K562 (cell line): ENCODE measurements around the gene TMOD2. TPM values are rescaled to one million over a fixed set of nuclear protein-coding genes. Genes with fewer than 3 reads are reported as not detected.

Experiments used
- ATAC-seq: fragments of 200-7000 bp; cut with Tn5 transposase; 3 replicates; pipeline ENCODE4 v1.9.1; 2020; ENCODE audit warnings: moderate library complexity
- BruUV-seq: library from RNA; stranded (reverse); fragments of 400-500 nt; replicated peaks from 2 replicates; lab custom pipeline; 2021; lab: Mats Ljungman, UMichigan
- CTCF ChIA-PET: fragments of 300-600 bp; formaldehyde crosslinking; extraction: SDS; loops from one replicate; lab custom pipeline; 2021; ENCODE audit warnings: low intra/inter-chr PET ratio; lab: Yijun Ruan, JAX
- POLR2A ChIA-PET: fragments of 300-600, 350-650 bp; sonication (Branson Sonifier 250); formaldehyde crosslinking; extraction: SDS; loops from one replicate; lab custom pipeline; 2021; ENCODE audit warnings: antibody characterized with exemption, inconsistent platforms; lab: Yijun Ruan, JAX
- DNase-seq, 4 experiments: peaks; one replicate each; pipeline versions ENCODE4 v3.0.0 to v3.0.0-alpha.2; 2011 to 2018; ENCODE audit warnings: low spot score in 3 of 4, mixed read lengths in 3 of 4; ENCODE audit errors: extremely low read depth in 1 of 4
- FAIRE-seq: peaks from 2 replicates; lab custom pipeline; 2011; peaks lifted over from hg19 to GRCh38; lab: Jason Lieb, UNC
- H2AFZ ChIP-seq: 2 replicates; pipeline ENCODE4 v1.6.0; 2011; ENCODE audit warnings: low read depth, low read length, control low read depth, inconsistent platforms
- H3K27ac ChIP-seq: fragments of 200-600 bp; 3 replicates; pipeline ENCODE4 v1.8.0; 2011; ENCODE audit warnings: low read depth, mild to moderate bottlenecking, control low read depth, inconsistent platforms, low read length, moderate library complexity, mixed read lengths; ENCODE audit errors: extremely low read depth
- H3K27me3 ChIP-seq, 2 experiments: fragments of 300-600 bp in 1 of 2; 2 replicates in 1 of 2; 3 replicates in 1 of 2; pipeline versions ENCODE4 v1.6.0 to v1.8.0; 2011; ENCODE audit warnings: inconsistent platforms in 2 of 2, low read length in 2 of 2, mild to moderate bottlenecking in 1 of 2, mixed read lengths in 1 of 2, moderate library complexity in 1 of 2; ENCODE audit not compliant: control insufficient read depth in 2 of 2, insufficient read depth in 2 of 2
- H3K36me3 ChIP-seq: fragments of 300-600 bp; 3 replicates; pipeline ENCODE4 v1.8.0; 2011; ENCODE audit warnings: mild to moderate bottlenecking, low read length, inconsistent platforms; ENCODE audit not compliant: control insufficient read depth, insufficient read depth
- H3K4me1 ChIP-seq, 2 experiments: fragments of 200-600 bp in 1 of 2; replicated peaks in 1 of 2; 2 replicates in 1 of 2; 3 replicates in 1 of 2; pipeline versions ENCODE4 v1.5.1 to v1.8.0; 2011; ENCODE audit warnings: inconsistent platforms in 2 of 2, low read length in 2 of 2, mild to moderate bottlenecking in 1 of 2, mixed read lengths in 1 of 2, moderate library complexity in 1 of 2; ENCODE audit not compliant: control insufficient read depth in 2 of 2, insufficient read depth in 2 of 2
- H3K4me2 ChIP-seq: 2 replicates; pipeline ENCODE4 v1.6.1; 2011; ENCODE audit warnings: low read length, control low read depth, inconsistent platforms, mixed read lengths; ENCODE audit not compliant: insufficient read depth
- H3K4me3 ChIP-seq: fragments of 200-600 bp; sonication (generic), shearing (Covaris generic); 2 replicates; pipeline ENCODE4 v1.5.1; 2016; ENCODE audit warnings: control low read depth, inconsistent platforms
- H3K79me2 ChIP-seq: fragments of 200-600 bp; 3 replicates; pipeline ENCODE4 v1.8.0; 2011; ENCODE audit warnings: low read length, inconsistent platforms; ENCODE audit not compliant: control insufficient read depth, insufficient read depth
- H3K9ac ChIP-seq, 2 experiments: 2 replicates each; pipeline versions ENCODE4 v1.6.0 to v1.6.1; 2011; ENCODE audit warnings: low read depth in 2 of 2, low read length in 2 of 2, control low read depth in 1 of 2, inconsistent platforms in 1 of 2, mild to moderate bottlenecking in 1 of 2, mixed read lengths in 1 of 2; ENCODE audit not compliant: insufficient read depth in 1 of 2
- H3K9me1 ChIP-seq: one replicate; pipeline ENCODE4 v1.6.0; 2011; ENCODE audit warnings: inconsistent platforms, mild to moderate bottlenecking, low read length, moderate library complexity; ENCODE audit not compliant: control insufficient read depth, insufficient read depth
- H3K9me3 ChIP-seq: replicated peaks from 2 replicates; pipeline ENCODE4 v1.5.1; 2011; ENCODE audit warnings: low read depth, low read length, inconsistent platforms; ENCODE audit not compliant: control insufficient read depth, insufficient read depth
- H4K20me1 ChIP-seq: replicated peaks from 2 replicates; pipeline ENCODE4 v1.6.1; 2011; ENCODE audit warnings: low read length, inconsistent platforms, mixed read lengths; ENCODE audit not compliant: control insufficient read depth, insufficient read depth
- CHCHD3 ChIP-seq: fragments of 250-450 bp; sonication (Bioruptor Pico); IDR thresholded peaks from 2 replicates; pipeline ENCODE4 v2.1.2; 2022; ENCODE audit warnings: mild to moderate bottlenecking
- COPS2 ChIP-seq: fragments of 450-650 bp; conservative IDR thresholded peaks from 2 replicates; pipeline ENCODE4 v1.6.1; 2016; ENCODE audit warnings: mild to moderate bottlenecking, moderate library complexity
- ETS2 ChIP-seq: IDR thresholded peaks from 2 replicates; pipeline ENCODE4 v1.6.1; 2016; ENCODE audit warnings: borderline replicate concordance, missing genetic modification characterization, mild to moderate bottlenecking, moderate library complexity, missing compliant biosample characterization; ENCODE audit not compliant: poor library complexity, severe bottlenecking
- HDAC3 ChIP-seq: fragments of 450-650 bp; IDR thresholded peaks from 2 replicates; pipeline ENCODE4 v1.6.1; 2018; ENCODE audit warnings: borderline replicate concordance, mild to moderate bottlenecking, moderate library complexity; ENCODE audit not compliant: partially characterized antibody
- HDAC8 ChIP-seq: fragments of 450-650 bp; IDR thresholded peaks from 2 replicates; pipeline ENCODE4 v1.6.1; 2016; ENCODE audit warnings: mild to moderate bottlenecking, missing genetic modification characterization, moderate library complexity, missing compliant biosample characterization
- HES1 ChIP-seq: fragments of 450-650 bp; IDR thresholded peaks from 2 replicates; pipeline ENCODE4 v1.6.1; 2016; ENCODE audit warnings: low read depth, mild to moderate bottlenecking, moderate library complexity
- HMG20A ChIP-seq: fragments of 450-650 bp; formaldehyde crosslinking; conservative IDR thresholded peaks from 2 replicates; pipeline ENCODE4 v1.4.0; 2020; ENCODE audit warnings: mild to moderate bottlenecking, mixed read lengths
- LCOR ChIP-seq: sonication (generic); formaldehyde crosslinking; IDR thresholded peaks from 2 replicates; pipeline ENCODE4 v1.8.0; 2022; ENCODE audit warnings: mild to moderate bottlenecking, missing genetic modification reagents
- PHF8 ChIP-seq: fragments of 200-600 bp; sonication (generic); IDR thresholded peaks from 2 replicates; pipeline ENCODE4 v1.6.1; 2012; ENCODE audit warnings: mixed run types, mild to moderate bottlenecking, inconsistent platforms, low read length, moderate library complexity, borderline replicate concordance
- POLR2AphosphoS5 ChIP-seq: IDR thresholded peaks from 2 replicates; pipeline ENCODE4 v1.6.1; 2011; ENCODE audit warnings: mild to moderate bottlenecking, low read depth, low read length, moderate library complexity; ENCODE audit not compliant: control insufficient read depth, insufficient read depth
- POLR3A ChIP-seq: IDR thresholded peaks from 2 replicates; pipeline ENCODE4 v1.6.1; 2011; ENCODE audit warnings: borderline replicate concordance, mild to moderate bottlenecking, moderate library complexity; ENCODE audit not compliant: insufficient read length, insufficient read depth; ENCODE audit errors: extremely low read depth
- SRSF3 ChIP-seq: fragments of 200-400 bp; formaldehyde crosslinking; IDR thresholded peaks from 2 replicates; pipeline ENCODE4 v1.6.1; 2016; ENCODE audit warnings: mild to moderate bottlenecking, low read length, moderate library complexity; ENCODE audit not compliant: insufficient read depth
- STAT5A ChIP-seq: IDR thresholded peaks from 2 replicates; pipeline ENCODE4 v1.6.1; 2012; ENCODE audit warnings: low read length, inconsistent platforms, borderline replicate concordance
- U2AF1 ChIP-seq: fragments of 200-400 bp; formaldehyde crosslinking; optimal IDR thresholded peaks from 2 replicates; pipeline ENCODE3; 2017; ENCODE audit warnings: mild to moderate bottlenecking, low read depth, low read length, moderate library complexity
- ZBTB26 ChIP-seq: fragments of 450-650 bp; formaldehyde crosslinking; IDR thresholded peaks from 2 replicates; pipeline ENCODE4 v1.4.0; 2022; ENCODE audit warnings: missing genetic modification characterization
- ZNF24 ChIP-seq: fragments of 450-650 bp; IDR thresholded peaks from 2 replicates; pipeline ENCODE4 v1.6.1; 2016
- ZNF347 ChIP-seq: fragments of 450-650 bp; formaldehyde crosslinking; IDR thresholded peaks from 2 replicates; pipeline ENCODE4 v1.4.0; 2020; ENCODE audit warnings: low read depth, mild to moderate bottlenecking, moderate library complexity
- ZNF395 ChIP-seq: fragments of 200-800 bp; sonication (Bioruptor generic); IDR thresholded peaks from 2 replicates; pipeline ENCODE4 v1.6.1; 2017; ENCODE audit warnings: missing genetic modification characterization, missing compliant biosample characterization
- WGBS: fragments of 100-300 bp; shearing (Covaris generic); methylation state at CpG from one replicate; pipeline ENCODE4 v1.1.6; 2016; ENCODE audit warnings: low coverage, mixed read lengths; ENCODE audit not compliant: insufficient coverage; ENCODE audit errors: missing lambda C conversion rate; 5-methylcytosine and 5-hydroxymethylcytosine counted together
- in situ Hi-C: fragments of 300-500 bp; cut with MboI; formaldehyde crosslinking; loops from 4 replicates; pipeline ENCODE4 v1.15.0; 2018; ENCODE audit warnings: inconsistent platforms, mixed read lengths
- intact Hi-C: fragments of 100-400 bp; cut with micrococcal nuclease; formaldehyde crosslinking; loops from 2 replicates; pipeline ENCODE4 v1.14.2; 2022
- polyA plus RNA-seq, 8 experiments: library from polyadenylated mRNA; depleted of rRNA in 4 of 8; stranded (reverse) in 5 of 8; unstranded in 3 of 8; fragments of >200 nt; fragmentation: Nextera tagmentation in 2 of 8; fragmentation: Illumina TruSeq in 1 of 8; extraction: Ambion mirVana in 2 of 8; extraction: Trizol in 1 of 8; gene quantifications; 2 replicates each; pipeline versions ENCODE4 v1.2.1 to v1.2.3, GENCODE V29; 2011 to 2014; ENCODE audit warnings: inconsistent platforms in 1 of 8, missing spikeins in 1 of 8
- total RNA-seq, 7 experiments: library from RNA; depleted of rRNA in 6 of 7; stranded (reverse); fragments of >200 nt in 6 of 7; fragmentation: Illumina TruSeq in 2 of 7; extraction: Trizol in 2 of 7; gene quantifications; 2 replicates each; pipeline versions ENCODE4 v1.2.1 to v1.2.3, GENCODE V29; 2011 to 2021; ENCODE audit warnings: low replicate concordance in 1 of 7

Gene TMOD2
- total and polyA plus RNA-seq, 9 of the 15 experiments (the other 6 are each of a cell fraction or from before 2014, with no cell fraction given) = 0.49 to 3.8 (median 3.0) TPM

GRCh38 chr15:51765751-51766150 lies 14.4 kb downstream of the TMOD2 start (continued):
- TF ChIP-seq ZNF395 (CRISPR knock-in tag) = no peak
- no peak for TF ChIP-seq ETS2 (tag)
- TF ChIP-seq LCOR = no peak
- TF ChIP-seq SRSF3 = no peak
- no peak for TF ChIP-seq STAT5A
- no peak for TF ChIP-seq HES1
- TF ChIP-seq U2AF1 = no peak
- TF ChIP-seq HDAC8 (tag) = no peak

- H3K4me3 ChIP-seq = no peak overlapping the region
- H2AFZ ChIP-seq = no peak overlapping the region
- in situ Hi-C loops (no loop called here), intact Hi-C loops (no loop called here)
- H3K9ac ChIP-seq = no peak overlapping the region
- H3K4me1 ChIP-seq = peaks cover 0 to 9% of the 10 kb centered on the region in 2 experiments; a peak in 2 of 5 replicates
- no peaks in the 10 kb centered on the region for H3K27me3 ChIP-seq
- ATAC-seq (no peak), FAIRE-seq (no peak), DNase-seq (no peak)
- H3K36me3 ChIP-seq = no peaks in the 10 kb centered on the region; the same call in 2 of the 3 replicates
- CTCF ChIA-PET = no interaction called here
- no peaks in the 10 kb centered on the region for H3K9me1 ChIP-seq
- no peak overlapping the region for H3K27ac ChIP-seq
- H3K9me3 ChIP-seq = no peaks in the 10 kb centered on the region
- H3K4me2 ChIP-seq = no peak overlapping the region
- 67% methylated on average over 1 of the region's 1 CpG for WGBS
- H3K79me2 ChIP-seq = no peaks in the 10 kb centered on the region
- H4K20me1 ChIP-seq = no peaks in the 10 kb centered on the region
- POLR2A ChIA-PET = interaction anchor here (1.0 to 3.1 kb wide), 3 partner anchors 9 to 145 kb away, joined by 3 to 9 read pairs (median 4); no protein-coding TSS in a partner anchor
- BruUV-seq = no TSS peak
- TF ChIP-seq POLR2AphosphoS5 = no peak
- TF ChIP-seq ZBTB26 (CRISPR knock-in tag) = no peak
- TF ChIP-seq ZNF24 = no peak
- no peak for TF ChIP-seq POLR3A
- no peak for TF ChIP-seq HDAC3
- TF ChIP-seq CHCHD3 = no peak
- TF ChIP-seq PHF8 = no peak
- no peak for TF ChIP-seq COPS2
- no peak for TF ChIP-seq ZNF347 (CRISPR knock-in tag)
- no peak for TF ChIP-seq HMG20A (CRISPR knock-in tag)
Measured at GRCh38 chr15:51766341-51766740, 14.9 kb downstream of the TMOD2 start.
